Endodermal cell (in vitro differentiated cells): ENCODE data around the gene NANOG. TPM values are rescaled to one million over a fixed set of nuclear protein-coding genes. Genes with fewer than 3 reads are reported as not detected.

ENCODE experiments used
- DNase-seq: peaks from one replicate; pipeline ENCODE4 v3.0.0-alpha.2; 2017
- H3K27ac ChIP-seq: 2 replicates; pipeline ENCODE4 v1.5.1; 2013; ENCODE audit warnings: mild to moderate bottlenecking, low read depth, low read length, moderate library complexity
- H3K27me3 ChIP-seq: 2 replicates; pipeline ENCODE4 v1.6.1; 2013; ENCODE audit warnings: mild to moderate bottlenecking, low read length, moderate library complexity; ENCODE audit not compliant: insufficient read depth, control insufficient read depth, poor library complexity, severe bottlenecking
- H3K36me3 ChIP-seq: 2 replicates; pipeline ENCODE4 v1.7.0; 2013; ENCODE audit warnings: mild to moderate bottlenecking, low read length, moderate library complexity; ENCODE audit not compliant: control insufficient read depth, insufficient read depth
- H3K4me1 ChIP-seq: one replicate; pipeline ENCODE4 v1.7.0; 2013; ENCODE audit warnings: low read length; ENCODE audit not compliant: control insufficient read depth, insufficient read depth
- H3K4me3 ChIP-seq: 2 replicates; pipeline ENCODE4 v1.5.1; 2013; ENCODE audit warnings: mild to moderate bottlenecking, low read length, moderate library complexity
- H3K9ac ChIP-seq: 2 replicates; pipeline ENCODE4 v1.6.1; 2013; ENCODE audit warnings: mild to moderate bottlenecking, low read length, moderate library complexity; ENCODE audit not compliant: poor library complexity, severe bottlenecking; ENCODE audit errors: extremely low read depth
- H3K9me3 ChIP-seq: 2 replicates; pipeline ENCODE4 v1.6.1; 2013; ENCODE audit warnings: mild to moderate bottlenecking, low read length, moderate library complexity; ENCODE audit not compliant: control insufficient read depth
- H3K27ac Mint-ChIP-seq: 2 replicates; pipeline ENCODE4 v1.8.0; 2020; ENCODE audit warnings: mixed read lengths
- H3K27me3 Mint-ChIP-seq: 2 replicates; pipeline ENCODE4 v1.8.0; 2021; ENCODE audit warnings: mild to moderate bottlenecking, mixed read lengths; ENCODE audit not compliant: insufficient read depth
- H3K36me3 Mint-ChIP-seq: 2 replicates; pipeline ENCODE4 v1.8.0; 2020; ENCODE audit warnings: low read depth, mixed read lengths
- H3K4me1 Mint-ChIP-seq: 2 replicates; pipeline ENCODE4 v1.8.0; 2020; ENCODE audit warnings: mixed read lengths
- H3K4me3 Mint-ChIP-seq: 2 replicates; pipeline ENCODE4 v1.8.0; 2020; ENCODE audit warnings: mild to moderate bottlenecking, moderate library complexity, mixed read lengths
- H3K9me3 Mint-ChIP-seq: 2 replicates; pipeline ENCODE4 v1.8.0; 2020; ENCODE audit warnings: mild to moderate bottlenecking, mixed read lengths
- CTCF ChIP-seq: fragments of 200-600 bp; sonication (generic); conservative IDR thresholded peaks from 2 replicates; pipeline ENCODE4 v1.5.0; 2021; ENCODE audit warnings: antibody characterized with exemption, mild to moderate bottlenecking
- WGBS, 2 experiments: methylation state at CpG; one replicate each; pipeline versions ENCODE4 v1.1.5 to v1.1.7; 2013; ENCODE audit warnings: missing lambda C conversion rate in 2 of 2, mixed read lengths in 1 of 2; ENCODE audit not compliant: insufficient coverage in 1 of 2, insufficient read length in 1 of 2; 5-methylcytosine and 5-hydroxymethylcytosine counted together
- total RNA-seq, 2 donors: library from RNA; stranded (reverse); fragmentation: NEBNext Ultra II Directional in 1 of 2; extraction: Animal tissue kit (Norgen Biotek cat#: 25700) in 1 of 2; gene quantifications; 2 replicates in 1 of 2; 3 replicates in 1 of 2; pipeline ENCODE4 v1.2.1, GENCODE V29; 2021

Gene NANOG
- total RNA-seq, 2 donors from 2014 or later = 6.1 to 79.5 TPM

GRCh38 chr12:7756993-7757392 lies 32.2 kb upstream of the NANOG start:
- no peak overlapping the region for H3K4me3 ChIP-seq
- no peak for TF ChIP-seq CTCF
- 83% methylated on average over 2 of the region's 2 CpGs; no CpG with 5 or more reads in 1 of the 2 experiments for WGBS, 2 experiments
- DNase-seq = no peak
- Mint-ChIP-seq H3K36me3 (no peaks in the 10 kb centered on the region), H3K4me1 (peaks cover 21% of the 10 kb centered on the region), H3K27ac (peak overlapping the region; percentile 4), H3K9me3 (peaks cover 9% of the 10 kb centered on the region), H3K27me3 (no peaks in the 10 kb centered on the region), H3K4me3 (no peak overlapping the region)
- H3K4me1 ChIP-seq = no peaks in the 10 kb centered on the region
- H3K9ac ChIP-seq = no peak overlapping the region
- no peaks in the 10 kb centered on the region for H3K36me3 ChIP-seq
- H3K27ac ChIP-seq = no peak overlapping the region
- no peaks in the 10 kb centered on the region for H3K27me3 ChIP-seq
- H3K9me3 ChIP-seq = no peaks in the 10 kb centered on the region

- no peak for TF ChIP-seq CTCF
- Histone ChIP-seq H3K9ac (no peak overlapping the region), H3K4me1 (no peaks in the 10 kb centered on the region), H3K27ac (no peak overlapping the region), H3K36me3 (no peaks in the 10 kb centered on the region), H3K4me3 (no peak overlapping the region), H3K27me3 (no peaks in the 10 kb centered on the region), H3K9me3 (no peaks in the 10 kb centered on the region)
- Mint-ChIP-seq H3K27ac (peak overlapping the region; percentile 37), H3K4me3 (no peak overlapping the region), H3K4me1 (peaks cover 21% of the 10 kb centered on the region), H3K27me3 (no peaks in the 10 kb centered on the region), H3K9me3 (no peaks in the 10 kb centered on the region), H3K36me3 (no peaks in the 10 kb centered on the region)
- 82 to 83% methylated on average over 8 to 9 of the region's 9 CpGs for WGBS, 2 experiments
- DNase-seq = no peak
Measured at GRCh38 chr12:7758766-7759140, 30.4 kb upstream of the NANOG start.

GRCh38 chr12:7769999-7770398 lies 19.2 kb upstream of the NANOG start:
- no peak overlapping the region for H3K4me3 Mint-ChIP-seq
- H3K9ac ChIP-seq = no peak overlapping the region
- no peaks in the 10 kb centered on the region for H3K27me3 ChIP-seq
- no peak for DNase-seq
- no peak overlapping the region for H3K4me3 ChIP-seq
- H3K9me3 ChIP-seq = no peaks in the 10 kb centered on the region
- TF ChIP-seq CTCF = no peak
- H3K36me3 ChIP-seq = no peaks in the 10 kb centered on the region
- H3K27ac Mint-ChIP-seq = no peak overlapping the region
- no peaks in the 10 kb centered on the region for H3K36me3 Mint-ChIP-seq
- peaks cover 4% of the 10 kb centered on the region for H3K4me1 Mint-ChIP-seq
- no peaks in the 10 kb centered on the region for H3K9me3 Mint-ChIP-seq
- 87% methylated on average over 3 of the region's 3 CpGs for WGBS, 2 experiments
- H3K27me3 Mint-ChIP-seq = no peaks in the 10 kb centered on the region
- no peaks in the 10 kb centered on the region for H3K4me1 ChIP-seq
- H3K27ac ChIP-seq = no peak overlapping the region
